BLaER1 treated with 17β-estradiol and CSF1 and Interleukin-3, amounts not matched to agents 10 nM and 100 nM (cell line): ENCODE data around the gene MEN1.

Experiments
- H3K27ac ChIP-seq, 11 experiments: shearing (Covaris generic); formaldehyde crosslinking; 2 replicates each; pipeline ENCODE4 v1.8.1; 2022
- H3K27me3 ChIP-seq, 11 experiments: shearing (Covaris generic); formaldehyde crosslinking; 2 replicates each; pipeline ENCODE4 v1.8.1; 2022
- H3K36me3 ChIP-seq, 11 experiments: shearing (Covaris generic); formaldehyde crosslinking; 2 replicates each; pipeline ENCODE4 v1.8.1; 2022
- H3K4me1 ChIP-seq, 10 experiments: shearing (Covaris generic); formaldehyde crosslinking; 2 replicates each; pipeline ENCODE4 v1.8.1; 2022
- H3K4me2 ChIP-seq, 11 experiments: shearing (Covaris generic); formaldehyde crosslinking; 2 replicates each; pipeline ENCODE4 v1.8.1; 2022
- H3K4me3 ChIP-seq, 10 experiments: shearing (Covaris generic); formaldehyde crosslinking; 2 replicates each; pipeline ENCODE4 v1.8.1; 2022
- H3K9ac ChIP-seq, 11 experiments: shearing (Covaris generic); formaldehyde crosslinking; 2 replicates each; pipeline ENCODE4 v1.8.1; 2022
- H3K9me3 ChIP-seq, 11 experiments: shearing (Covaris generic); formaldehyde crosslinking; replicated peaks in 1 of 11; 2 replicates each; pipeline ENCODE4 v1.8.1; 2022
- H4K20me1 ChIP-seq, 11 experiments: shearing (Covaris generic); formaldehyde crosslinking; 2 replicates each; pipeline ENCODE4 v1.8.1; 2022
- Cebpa-rat ChIP-seq, 11 experiments: shearing (Covaris generic); IDR thresholded peaks; 2 replicates each; pipeline ENCODE4 v1.8.1; 2022

Gene MEN1

DNA sequence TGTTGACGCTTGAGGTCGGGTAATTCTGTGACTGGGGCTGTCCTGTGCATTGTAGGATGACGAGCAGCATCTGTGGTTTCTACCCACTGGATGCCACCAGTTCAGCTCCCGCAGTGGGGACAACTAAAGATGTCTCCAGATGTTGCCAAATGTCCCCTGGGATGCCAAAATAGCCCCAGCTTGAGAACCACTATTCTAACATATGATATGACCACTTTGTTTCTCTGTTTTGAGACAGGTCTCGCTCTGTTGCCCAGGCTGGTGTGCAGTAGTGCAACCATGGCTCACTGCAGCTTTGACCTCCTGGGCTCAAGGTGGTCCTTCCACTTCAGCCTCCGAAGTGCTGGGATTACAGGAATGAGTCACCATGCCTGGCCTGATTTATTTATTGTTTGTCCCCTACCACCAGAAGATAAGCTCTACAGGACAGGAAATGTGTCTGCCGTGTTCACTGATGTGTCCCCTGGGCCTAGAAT lies 4.4 kb upstream of the MEN1 start:
- peak in 8 of 11 experiments; percentile 47 to 89 (median 70); a peak in 15 of 22 replicates for TF ChIP-seq Cebpa-rat (IDR thresholded peaks at IDR 0.05)
- Histone ChIP-seq H3K27ac (peak overlapping the region in 6 of 11 experiments; percentile 17 to 57 (median 31); a peak in 11 of 22 replicates), H4K20me1 (peaks cover 0 to 4% (median 0%) of the 10 kb centered on the region in 11 experiments; a peak in 3 of 22 replicates), H3K9me3 (no peaks in the 10 kb centered on the region), H3K4me3 (no peak overlapping the region), H3K36me3 (no peaks in the 10 kb centered on the region), H3K9ac (peak overlapping the region in 2 of 11 experiments; percentile 22 to 39; a peak in 3 of 22 replicates), H3K4me2 (peak overlapping the region in 10 of 11 experiments; percentile 38 to 88 (median 78); a peak in 20 of 22 replicates), H3K4me1 (peaks cover under 1 to 53% (median 34%) of the 10 kb centered on the region in 10 experiments; a peak in 19 of 20 replicates), H3K27me3 (no peaks in the 10 kb centered on the region)

DNA sequence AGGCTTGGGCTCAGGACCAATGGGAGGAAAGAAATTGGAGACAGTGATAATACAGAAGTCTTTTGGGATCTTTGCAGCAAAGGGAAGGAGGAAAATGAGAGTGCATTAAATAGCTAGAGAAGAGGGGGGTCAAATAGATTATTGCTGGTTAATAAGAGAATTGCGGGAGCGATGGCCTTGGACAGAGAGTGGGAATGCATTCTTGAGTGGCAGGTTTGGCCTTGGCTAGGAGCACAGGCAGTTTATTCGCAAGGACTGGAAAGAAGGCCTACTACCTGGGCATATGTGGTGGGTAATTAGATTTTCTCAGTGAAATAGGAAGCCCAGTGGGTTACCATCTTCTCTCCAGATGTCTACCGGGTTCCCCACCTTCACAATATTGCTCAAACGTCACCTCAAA lies 3.5 kb upstream of the MEN1 start:
- Histone ChIP-seq H3K9me3 (no peaks in the 10 kb centered on the region), H3K27me3 (no peaks in the 10 kb centered on the region), H3K4me2 (peak overlapping the region in 10 of 11 experiments; percentile 38 to 88 (median 78); a peak in 19 of 22 replicates), H3K4me1 (peaks cover 9 to 62% (median 43%) of the 10 kb centered on the region in 10 experiments), H3K9ac (no peak overlapping the region), H3K36me3 (no peaks in the 10 kb centered on the region), H4K20me1 (peaks cover 0 to 10% (median 0%) of the 10 kb centered on the region in 11 experiments; a peak in 4 of 22 replicates), H3K4me3 (no peak overlapping the region), H3K27ac (peak overlapping the region in 2 of 11 experiments; percentile 26 to 30; a peak in 3 of 22 replicates)
- TF ChIP-seq Cebpa-rat (IDR thresholded peaks at IDR 0.05), result no peak

DNA sequence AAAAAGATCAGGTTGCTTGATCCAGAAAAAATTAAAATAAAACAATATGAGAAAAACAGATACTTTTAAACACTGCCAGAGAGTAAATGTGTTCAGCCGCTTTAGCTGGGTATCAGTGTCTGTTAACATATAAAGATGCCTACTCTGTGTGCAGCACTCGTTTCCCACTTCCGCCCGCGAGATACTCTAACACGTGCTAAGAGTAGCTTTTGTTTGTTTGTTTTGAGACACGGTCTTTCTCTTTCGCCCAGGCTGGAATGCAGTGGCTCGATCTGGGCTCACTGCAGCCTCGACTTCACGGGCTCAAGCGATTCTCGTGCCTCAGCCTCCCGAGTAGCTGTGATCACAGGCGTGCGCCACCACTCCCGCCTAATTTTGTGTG lies 531 bp upstream of the MEN1 start:
- Histone ChIP-seq H3K9me3 (no peaks in the 10 kb centered on the region), H3K27ac (peak overlapping the region in 9 of 11 experiments; percentile 55 to 81 (median 70); a peak in 17 of 22 replicates), H4K20me1 (peaks cover 0 to 26% (median 0%) of the 10 kb centered on the region in 11 experiments; a peak in 7 of 22 replicates), H3K27me3 (no peaks in the 10 kb centered on the region), H3K36me3 (peaks cover 11 to 25% (median 22%) of the 10 kb centered on the region in 11 experiments), H3K9ac (peak overlapping the region in 10 of 11 experiments; percentile 78 to 87 (median 82); a peak in 18 of 22 replicates), H3K4me1 (peaks cover 21 to 73% (median 58%) of the 10 kb centered on the region in 10 experiments), H3K4me3 (peak overlapping the region; percentile 69 to 93 (median 84)), H3K4me2 (peak overlapping the region; percentile 63 to 99 (median 97))
- no peak for TF ChIP-seq Cebpa-rat (IDR thresholded peaks at IDR 0.05)

DNA sequence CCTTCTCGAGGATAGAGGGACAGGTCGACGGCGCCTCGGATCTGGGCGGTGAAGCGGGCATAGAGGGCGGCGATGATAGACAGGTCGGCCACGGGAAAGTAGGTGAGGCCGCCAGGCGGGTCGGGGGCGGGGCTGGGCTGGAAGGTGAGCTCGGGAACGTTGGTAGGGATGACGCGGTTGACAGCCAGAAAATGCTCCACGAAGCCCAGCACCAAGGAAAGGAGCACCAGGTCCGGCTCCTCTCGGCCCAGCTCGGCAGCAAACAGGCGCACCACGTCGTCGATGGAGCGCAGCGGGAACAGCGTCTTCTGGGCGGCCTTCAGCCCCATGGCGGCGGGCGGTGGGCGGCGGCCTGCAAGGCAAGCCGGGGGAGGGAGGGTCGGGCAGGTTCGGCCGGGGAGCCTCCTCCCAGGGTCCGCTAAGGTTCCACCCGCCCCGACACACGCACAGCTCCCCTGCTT lies 540 bp downstream of the MEN1 start:
- H3K9me3 ChIP-seq, result no peaks in the 10 kb centered on the region
- peaks cover 22 to 65% (median 49%) of the 10 kb centered on the region in 10 experiments for H3K4me1 ChIP-seq
- H3K9ac ChIP-seq, result peak overlapping the region; percentile 78 to 87 (median 82)
- peaks cover 20 to 36% (median 32%) of the 10 kb centered on the region in 11 experiments for H3K36me3 ChIP-seq
- peak overlapping the region; percentile 89 to 99 (median 98) for H3K4me2 ChIP-seq
- H3K27ac ChIP-seq, result peak overlapping the region in 10 of 11 experiments; percentile 55 to 81 (median 69); a peak in 19 of 22 replicates
- no peak for TF ChIP-seq Cebpa-rat (IDR thresholded peaks at IDR 0.05)
- H3K27me3 ChIP-seq, result no peaks in the 10 kb centered on the region
- H3K4me3 ChIP-seq, result peak overlapping the region; percentile 69 to 93 (median 84)
- H4K20me1 ChIP-seq, result peaks cover 0 to 30% (median 0%) of the 10 kb centered on the region in 11 experiments; a peak in 7 of 22 replicates

DNA sequence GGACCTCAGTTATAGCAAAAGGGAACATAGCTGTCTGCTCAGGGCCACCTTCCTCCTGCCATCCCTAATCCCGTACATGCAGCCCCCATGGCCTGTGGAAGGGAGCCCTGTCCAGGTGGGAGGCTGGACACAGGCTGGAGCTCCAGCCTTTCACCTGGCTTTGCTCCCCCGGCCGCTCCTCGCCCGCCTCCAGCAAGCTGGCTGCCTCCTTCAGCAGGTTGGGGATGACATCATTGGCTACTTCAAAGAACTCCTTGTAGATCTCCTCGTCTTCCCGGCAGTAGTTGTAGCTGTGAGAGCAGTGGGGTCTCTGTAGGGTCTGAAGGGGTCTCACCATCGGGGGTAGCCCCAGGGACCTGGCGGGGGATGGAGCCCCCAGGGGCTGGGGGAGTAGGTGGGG lies 4.9 kb downstream of the MEN1 start:
- Histone ChIP-seq H3K4me3 (no peak overlapping the region), H3K9me3 (no peaks in the 10 kb centered on the region), H4K20me1 (peaks cover 0 to 40% (median 0%) of the 10 kb centered on the region in 11 experiments; a peak in 6 of 22 replicates), H3K36me3 (peaks cover 28 to 49% (median 43%) of the 10 kb centered on the region in 11 experiments), H3K4me2 (no peak overlapping the region), H3K4me1 (peaks cover 57 to 76% (median 70%) of the 10 kb centered on the region in 10 experiments), H3K9ac (peak overlapping the region in 2 of 11 experiments; percentile 23 to 24; a peak in 1 of 22 replicates), H3K27me3 (no peaks in the 10 kb centered on the region), H3K27ac (no peak overlapping the region)
- no peak for TF ChIP-seq Cebpa-rat (IDR thresholded peaks at IDR 0.05)

DNA sequence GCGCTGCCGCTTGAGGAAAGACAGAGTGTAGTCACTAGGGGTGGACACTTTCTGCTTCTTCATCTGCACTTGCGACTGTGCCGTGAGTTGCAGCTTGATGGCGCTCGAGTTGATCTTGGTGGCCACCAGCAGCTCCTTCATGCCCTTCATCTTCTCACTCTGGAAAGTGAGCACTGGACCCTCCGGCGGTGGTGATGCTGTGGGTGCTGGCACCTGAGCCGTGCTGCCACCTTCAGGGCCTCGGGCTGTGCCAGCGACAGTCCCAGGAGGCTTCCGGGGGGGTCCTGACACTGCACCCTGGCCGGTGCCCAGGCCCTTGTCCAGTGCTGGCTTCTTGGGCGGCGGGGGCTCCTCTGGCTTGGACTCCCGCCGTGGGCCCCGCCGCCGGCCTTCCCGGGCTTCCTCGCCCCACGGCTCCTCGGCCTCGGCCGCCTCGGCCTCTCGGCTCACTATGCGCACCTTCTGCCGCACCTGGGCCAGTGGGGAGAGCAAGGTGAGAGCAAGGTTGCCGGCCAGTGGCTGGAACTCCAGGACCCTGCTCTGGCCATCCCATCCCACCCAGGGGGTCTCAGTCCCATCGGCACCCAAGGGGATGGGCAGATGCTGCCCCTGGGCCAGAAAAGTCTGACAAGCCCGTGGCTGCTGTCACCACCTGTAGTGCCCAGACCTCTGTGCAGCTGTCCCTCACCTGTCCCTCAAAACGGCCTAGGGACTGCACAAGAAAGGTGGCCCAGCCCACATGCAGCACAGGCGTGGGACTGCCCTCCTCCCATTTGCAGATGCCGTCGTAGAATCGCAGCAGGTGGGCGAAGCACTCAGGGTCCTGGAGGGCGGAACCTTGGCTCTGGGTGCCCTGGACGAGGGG lies 5.8 kb downstream of the MEN1 start:
- Histone ChIP-seq H3K9ac (peak overlapping the region in 10 of 11 experiments; percentile 73 to 81 (median 77); a peak in 15 of 22 replicates), H4K20me1 (peaks cover 0 to 40% (median 0%) of the 10 kb centered on the region in 11 experiments; a peak in 6 of 22 replicates), H3K4me2 (peak overlapping the region; percentile 86 to 100 (median 97)), H3K36me3 (peaks cover 28 to 57% (median 43%) of the 10 kb centered on the region in 11 experiments), H3K4me1 (peaks cover 64 to 82% (median 76%) of the 10 kb centered on the region in 10 experiments), H3K4me3 (peak overlapping the region in 8 of 10 experiments; percentile 68 to 79 (median 73); a peak in 12 of 20 replicates), H3K9me3 (no peaks in the 10 kb centered on the region), H3K27ac (peak overlapping the region in 7 of 11 experiments; percentile 52 to 86 (median 72); a peak in 6 of 22 replicates), H3K27me3 (no peaks in the 10 kb centered on the region)
- TF ChIP-seq Cebpa-rat (IDR thresholded peaks at IDR 0.05), result no peak

DNA sequence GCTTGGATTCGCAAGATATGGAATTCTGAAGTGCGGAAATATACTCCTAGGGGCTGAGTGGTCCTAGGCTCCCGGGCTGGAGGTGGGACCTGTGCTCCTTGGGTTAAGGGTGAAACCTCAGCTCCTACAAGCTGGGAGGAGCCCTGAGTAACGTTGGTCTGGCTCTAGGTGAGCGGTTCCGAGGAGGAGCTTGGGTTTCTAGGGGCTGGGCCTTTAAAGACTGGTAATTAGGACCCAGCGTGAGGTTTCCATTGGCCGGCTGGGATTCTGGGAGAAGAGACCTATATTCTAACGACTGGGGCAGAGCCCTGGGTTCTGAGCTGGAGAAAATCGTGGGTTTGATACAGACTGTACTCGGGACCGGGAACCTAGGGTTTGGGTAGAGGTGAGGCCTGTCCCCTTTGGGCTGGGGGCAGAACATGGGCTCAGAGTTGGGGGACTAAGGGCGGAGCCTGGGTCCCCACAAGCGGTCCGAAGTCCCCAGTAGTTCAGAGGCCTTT lies 6.5 kb downstream of the MEN1 start:
- peak overlapping the region; percentile 73 to 81 (median 77); a peak in 21 of 22 replicates for H3K9ac ChIP-seq
- TF ChIP-seq Cebpa-rat (IDR thresholded peaks at IDR 0.05), result no peak
- no peaks in the 10 kb centered on the region for H3K9me3 ChIP-seq
- peak overlapping the region; percentile 86 to 100 (median 97) for H3K4me2 ChIP-seq
- H3K4me1 ChIP-seq, result peaks cover 63 to 82% (median 76%) of the 10 kb centered on the region in 10 experiments
- peaks cover 0 to 40% (median 0%) of the 10 kb centered on the region in 11 experiments; a peak in 6 of 22 replicates for H4K20me1 ChIP-seq
- no peaks in the 10 kb centered on the region for H3K27me3 ChIP-seq
- peaks cover 28 to 64% (median 44%) of the 10 kb centered on the region in 11 experiments for H3K36me3 ChIP-seq
- peak overlapping the region in 10 of 11 experiments; percentile 50 to 86 (median 72); a peak in 19 of 22 replicates for H3K27ac ChIP-seq
- peak overlapping the region; percentile 68 to 79 (median 72) for H3K4me3 ChIP-seq

DNA sequence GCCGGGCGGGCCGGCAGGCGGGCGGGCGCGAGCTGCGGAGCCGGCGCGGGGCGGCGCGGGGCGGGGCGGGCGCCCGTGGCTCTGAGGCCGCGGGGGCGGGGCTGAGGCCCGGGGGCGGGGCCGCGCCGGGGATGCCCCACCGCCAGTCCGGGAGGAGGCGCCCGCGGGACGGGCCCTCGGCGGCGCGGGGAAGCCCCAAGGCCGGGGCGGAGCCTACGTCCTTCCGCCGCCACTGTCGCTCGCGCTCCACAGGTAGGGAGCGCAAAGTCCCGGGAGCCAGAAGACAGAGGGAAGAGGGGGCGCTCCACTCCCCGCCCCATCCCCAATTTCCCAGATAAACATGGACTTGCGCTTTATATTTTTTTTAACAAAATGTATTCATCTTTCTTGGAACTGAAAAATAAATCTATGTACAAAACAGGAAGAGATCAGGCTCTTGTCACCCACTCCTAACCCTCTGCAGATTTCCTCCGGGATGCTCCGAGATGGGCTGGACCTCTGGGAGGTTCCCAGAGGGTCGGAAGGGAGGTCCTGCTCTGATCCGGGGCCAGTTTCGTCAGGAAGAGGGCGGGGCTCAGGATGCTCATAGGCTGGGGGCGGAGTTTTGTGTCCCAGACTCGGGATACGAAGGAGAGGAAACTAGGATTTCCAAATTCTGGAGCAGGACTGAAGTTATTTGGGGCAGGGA lies 7.0 kb downstream of the MEN1 start, which contains the start of gene MAP4K2:
TSS of gene MAP4K2 (minus strand) at position 57 of the 688 bp plus-strand sequence. CDS start 65 bp downstream, outside the sequence.
- Histone ChIP-seq H3K4me1 (peaks cover 59 to 81% (median 76%) of the 10 kb centered on the region in 10 experiments), H3K27ac (peak within 1 kb of the TSS; percentile 60 to 88 (median 83)), H3K36me3 (peaks cover 28 to 69% (median 44%) of the 10 kb centered on the region in 11 experiments), H3K9me3 (no peaks in the 10 kb centered on the region), H3K27me3 (no peaks in the 10 kb centered on the region), H3K4me3 (peak within 1 kb of the TSS; percentile 68 to 79 (median 72)), H3K9ac (peak within 1 kb of the TSS; percentile 73 to 83 (median 79)), H3K4me2 (peak within 1 kb of the TSS; percentile 89 to 100 (median 97)), H4K20me1 (peaks cover 0 to 36% (median 0%) of the 10 kb centered on the region in 11 experiments; a peak in 6 of 22 replicates)
- no peak for TF ChIP-seq Cebpa-rat (IDR thresholded peaks at IDR 0.05)
